Activated CD8-positive, alpha-beta T cell treated with anti-CD3 and anti-CD28 coated beads for 36 hours (primary cell): ENCODE results near the gene GRM3. TPM values are rescaled to one million over a fixed set of nuclear protein-coding genes. Genes with fewer than 3 reads are reported as not detected.

ENCODE experiments used
- ATAC-seq: fragments of 200-7000 bp; cut with Tn5 transposase; one replicate; pipeline ENCODE4 v1.10.0; 2021; ENCODE audit warnings: mild to moderate bottlenecking, moderate library complexity
- CTCF ChIA-PET: fragments of 350-600 bp; sonication (Branson Sonifier 250); formaldehyde crosslinking; loops from one replicate; lab custom pipeline; 2021; ENCODE audit warnings: antibody characterized with exemption; lab: Charles Lee
- POLR2A ChIA-PET: fragments of 350-600 bp; sonication (Branson Sonifier 250); formaldehyde crosslinking; loops from one replicate; lab custom pipeline; 2021; ENCODE audit warnings: antibody characterized with exemption; lab: Charles Lee
- DNase-seq: peaks from one replicate; pipeline ENCODE4 v3.0.0-alpha.2; 2020
- H3K27ac Mint-ChIP-seq: one replicate; pipeline ENCODE4 v1.8.0; 2021; ENCODE audit warnings: mild to moderate bottlenecking, mixed read lengths
- H3K27me3 Mint-ChIP-seq: one replicate; pipeline ENCODE4 v1.8.0; 2021; ENCODE audit warnings: mixed read lengths
- H3K36me3 Mint-ChIP-seq: one replicate; pipeline ENCODE4 v1.8.0; 2021; ENCODE audit warnings: low read depth, mixed read lengths
- H3K4me1 Mint-ChIP-seq: one replicate; pipeline ENCODE4 v1.8.0; 2021; ENCODE audit warnings: low read depth, mixed read lengths
- H3K4me3 Mint-ChIP-seq: one replicate; pipeline ENCODE4 v1.8.0; 2021; ENCODE audit warnings: mild to moderate bottlenecking, moderate library complexity, mixed read lengths
- H3K9me3 Mint-ChIP-seq: one replicate; pipeline ENCODE4 v1.8.0; 2021; ENCODE audit warnings: mixed read lengths
- CTCF ChIP-seq: fragments of 200-600 bp; IDR thresholded peaks from one replicate; pipeline ENCODE4 v1.8.0; 2022; ENCODE audit warnings: antibody characterized with exemption, mild to moderate bottlenecking
- intact Hi-C: fragments of 100-400 bp; cut with micrococcal nuclease; formaldehyde crosslinking; loops from one replicate; pipeline ENCODE4 v1.10.0; 2022
- total RNA-seq, 2 experiments: library from RNA; stranded (reverse); gene quantifications; one replicate each; pipeline ENCODE4 v1.2.3, GENCODE V29; 2021

The GRM3 gene
- total RNA-seq, 2 experiments from 2014 or later = not detected

- DNase-seq (no peak), ATAC-seq (no peak)
- no peaks in the 10 kb centered on the region for H3K36me3 Mint-ChIP-seq
- H3K9me3 Mint-ChIP-seq = peaks cover 1% of the 10 kb centered on the region
- intact Hi-C loops = no loop called here
- TF ChIP-seq CTCF = no peak
- ChIA-PET CTCF (no interaction called here), POLR2A (no interaction called here)
- peaks cover 11% of the 10 kb centered on the region for H3K27me3 Mint-ChIP-seq
- H3K27ac Mint-ChIP-seq = no peak overlapping the region
- no peaks in the 10 kb centered on the region for H3K4me1 Mint-ChIP-seq
- H3K4me3 Mint-ChIP-seq = no peak overlapping the region
These were observed 4.5 kb downstream of the GRM3 start for GRCh38 chr7:86648169-86648568.

GRCh38 chr7:86653919-86654659, 10.4 kb downstream of the GRM3 start:
- H3K27me3 Mint-ChIP-seq = no peaks in the 10 kb centered on the region
- no peak for DNase-seq
- CTCF ChIA-PET = no interaction called here

GRCh38 chr7:86657948-86658347, 14.2 kb downstream of the GRM3 start:
- H3K27ac Mint-ChIP-seq = no peak overlapping the region
- DNase-seq (no peak), ATAC-seq (no peak)
- no peak for TF ChIP-seq CTCF
- CTCF ChIA-PET = no interaction called here
- no peak overlapping the region for H3K4me3 Mint-ChIP-seq
- intact Hi-C loops = no loop called here
- no peaks in the 10 kb centered on the region for H3K27me3 Mint-ChIP-seq
- POLR2A ChIA-PET = no interaction called here
- no peaks in the 10 kb centered on the region for H3K36me3 Mint-ChIP-seq
- H3K9me3 Mint-ChIP-seq = no peaks in the 10 kb centered on the region
- no peaks in the 10 kb centered on the region for H3K4me1 Mint-ChIP-seq

More at GRCh38 chr7:86653919-86654659, 10.4 kb downstream of the GRM3 start:
- Mint-ChIP-seq H3K4me1 (no peaks in the 10 kb centered on the region), H3K4me3 (no peak overlapping the region), H3K27ac (no peak overlapping the region), H3K9me3 (peaks cover 1% of the 10 kb centered on the region), H3K36me3 (no peaks in the 10 kb centered on the region)
- POLR2A ChIA-PET = no interaction called here
- TF ChIP-seq CTCF = no peak
- ATAC-seq = no peak
- intact Hi-C loops = no loop called here

GRCh38 chr7:86660950-86661462, 17.3 kb downstream of the GRM3 start:
- no peaks in the 10 kb centered on the region for H3K27me3 Mint-ChIP-seq
- no peaks in the 10 kb centered on the region for H3K36me3 Mint-ChIP-seq
- H3K27ac Mint-ChIP-seq = no peak overlapping the region
- ChIA-PET CTCF (no interaction called here), POLR2A (no interaction called here)
- no peaks in the 10 kb centered on the region for H3K4me1 Mint-ChIP-seq
- TF ChIP-seq CTCF = no peak
- ATAC-seq (no peak), DNase-seq (no peak)
- H3K9me3 Mint-ChIP-seq = no peaks in the 10 kb centered on the region
- intact Hi-C loops = no loop called here
- no peak overlapping the region for H3K4me3 Mint-ChIP-seq

GRCh38 chr7:86664486-86664885, 20.8 kb downstream of the GRM3 start:
- Mint-ChIP-seq H3K27ac (no peak overlapping the region), H3K9me3 (no peaks in the 10 kb centered on the region), H3K4me3 (no peak overlapping the region), H3K4me1 (no peaks in the 10 kb centered on the region), H3K36me3 (no peaks in the 10 kb centered on the region), H3K27me3 (no peaks in the 10 kb centered on the region)
- ChIA-PET POLR2A (no interaction called here), CTCF (no interaction called here)
- no peak for DNase-seq
- TF ChIP-seq CTCF = no peak
- intact Hi-C loops = no loop called here
- ATAC-seq = no peak
